Colon (tissue), 2 donors: ENCODE results near the gene BPIFA3.
"Not testable (repeated sequence)": the region's sequence is repeated elsewhere in the genome, so short reads cannot be mapped to it uniquely, and the experiment has no call there.

ENCODE experiments used
- FAIRE-seq: peaks from 2 replicates; lab custom pipeline; 2012; peaks lifted over from hg19 to GRCh38; lab: Jason Lieb, UNC
- donor health status: control.
- donor health status: control.

BPIFA3 gene

DNA sequence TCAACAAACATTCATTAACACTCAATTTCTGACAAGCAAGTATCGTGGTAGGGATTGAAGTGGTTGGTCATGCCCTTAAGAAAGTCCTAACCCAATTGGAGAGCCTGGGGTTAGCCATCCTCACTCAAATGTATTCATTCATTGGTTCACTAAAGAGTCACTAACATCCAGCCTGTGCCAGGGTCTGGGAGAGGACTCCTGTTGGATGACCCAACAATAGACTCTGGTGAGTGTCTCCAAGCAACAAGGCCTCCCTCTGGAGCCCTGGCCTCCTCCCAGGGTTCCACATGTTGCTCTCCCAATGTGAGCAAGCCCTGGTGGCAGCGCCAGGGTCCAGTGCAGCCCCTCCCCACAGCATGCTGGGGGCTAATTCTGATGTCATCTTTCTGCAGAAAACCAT lies at the start of gene BPIFA3:
Gene BPIFA3, plus strand, starts transcription at position 301 of the 400 bp plus-strand sequence. CDS start 185 bp downstream, outside the sequence.
- FAIRE-seq, result no peak

DNA sequence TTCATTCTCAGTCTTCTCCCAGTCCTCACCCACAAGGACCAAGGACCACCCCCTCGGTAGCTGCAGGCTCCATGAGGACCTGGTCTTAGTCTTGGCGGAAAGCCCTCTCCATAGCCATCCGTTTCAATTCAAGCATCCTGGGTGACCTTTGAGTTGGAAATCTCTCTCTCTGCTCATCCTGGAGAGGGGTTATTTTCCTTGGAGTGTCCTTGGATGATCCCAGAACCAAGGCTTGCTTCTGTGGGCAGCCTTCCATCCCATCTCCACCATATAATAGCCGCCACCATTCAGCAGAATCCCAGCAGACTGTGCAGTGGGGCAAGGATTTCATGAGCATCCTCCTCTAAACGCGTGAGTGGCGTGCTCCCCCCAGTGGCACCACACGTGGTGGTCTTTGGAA lies 49.3 kb upstream of the BPIFA3 start, which contains the start of gene BPIFA2:
Gene BPIFA2, plus strand, starts transcription at position 301 of the 400 bp plus-strand sequence. CDS start 987 bp downstream, outside the sequence.
- no peak for FAIRE-seq

DNA sequence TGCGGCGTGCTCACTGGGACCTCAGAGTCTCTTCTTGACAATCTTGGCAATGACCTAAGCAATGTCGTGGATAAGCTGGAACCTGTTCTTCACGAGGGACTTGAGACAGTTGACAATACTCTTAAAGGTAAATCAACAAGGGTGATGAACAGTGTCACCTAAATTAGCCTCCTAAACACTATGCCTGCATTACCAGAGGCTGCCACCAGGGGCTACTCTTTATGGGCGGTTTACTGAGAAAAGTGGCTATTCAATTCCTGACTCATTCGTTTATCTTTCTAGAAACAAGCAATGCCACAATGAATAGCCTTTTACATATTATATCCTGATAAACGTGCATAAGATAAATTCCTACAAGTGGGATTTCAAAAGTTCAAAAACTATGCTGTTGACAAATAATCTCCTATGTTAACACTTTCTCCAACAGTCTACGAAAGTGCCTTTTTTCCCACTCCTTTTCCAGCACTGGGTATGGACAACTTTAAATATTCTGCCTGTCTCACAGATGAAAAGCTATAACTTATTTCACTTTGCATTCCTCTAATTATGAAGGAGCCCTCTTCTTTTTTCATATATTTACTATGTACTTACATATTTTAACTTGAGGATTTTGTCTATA lies 47.9 kb upstream of the BPIFA3 start:
- FAIRE-seq, result no peak

DNA sequence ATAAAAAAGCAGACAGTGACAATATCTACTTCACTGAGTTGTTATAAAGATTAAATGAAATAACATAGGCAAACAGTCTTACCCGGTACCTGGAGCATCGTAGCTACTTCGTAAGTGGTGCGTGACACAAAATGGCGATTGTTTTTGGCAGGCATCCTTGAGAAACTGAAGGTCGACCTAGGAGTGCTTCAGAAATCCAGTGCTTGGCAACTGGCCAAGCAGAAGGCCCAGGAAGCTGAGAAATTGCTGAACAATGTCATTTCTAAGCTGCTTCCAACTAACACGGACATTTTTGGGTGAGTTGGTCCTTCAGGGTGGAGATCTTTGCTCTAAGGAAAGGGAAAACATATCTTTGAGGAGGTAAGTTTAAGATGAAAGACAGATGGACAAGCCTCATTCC lies 44.4 kb upstream of the BPIFA3 start:
- no peak for FAIRE-seq

DNA sequence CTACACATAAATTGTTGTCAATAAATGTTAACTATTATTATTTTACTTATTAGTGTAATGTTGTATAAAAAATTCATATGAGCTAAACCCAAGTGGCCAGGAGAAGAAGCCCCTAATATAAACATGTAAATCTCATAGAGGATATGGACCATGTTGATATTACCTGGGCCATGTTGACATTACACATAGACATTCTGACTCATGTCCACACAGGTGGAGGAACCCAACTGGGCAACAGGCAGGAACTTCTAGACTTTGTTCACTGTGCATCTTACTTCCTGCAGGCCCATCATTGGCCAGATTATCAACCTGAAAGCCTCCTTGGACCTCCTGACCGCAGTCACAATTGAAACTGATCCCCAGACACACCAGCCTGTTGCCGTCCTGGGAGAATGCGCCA lies 42.0 kb upstream of the BPIFA3 start:
- no peak for FAIRE-seq

DNA sequence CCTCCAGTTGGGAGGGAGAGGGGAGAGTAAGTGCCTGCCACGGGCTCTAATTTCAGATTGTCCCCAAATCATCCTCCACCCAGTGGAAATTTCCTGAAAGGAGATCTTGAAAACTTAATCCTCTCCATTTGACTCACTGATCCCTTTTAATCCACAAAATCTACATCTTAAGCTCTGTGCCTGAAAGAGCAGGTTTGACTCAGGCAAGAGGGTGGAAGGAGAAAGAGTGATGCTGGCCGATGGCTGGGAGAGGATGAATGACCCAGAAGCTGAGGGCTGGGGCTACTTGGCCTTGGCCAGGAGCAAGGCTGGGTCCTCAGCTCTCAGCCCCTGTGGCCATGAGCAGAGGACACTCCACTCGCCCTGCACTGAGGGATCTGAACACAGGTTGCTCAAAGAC lies 41.1 kb upstream of the BPIFA3 start:
- no peak for FAIRE-seq

DNA sequence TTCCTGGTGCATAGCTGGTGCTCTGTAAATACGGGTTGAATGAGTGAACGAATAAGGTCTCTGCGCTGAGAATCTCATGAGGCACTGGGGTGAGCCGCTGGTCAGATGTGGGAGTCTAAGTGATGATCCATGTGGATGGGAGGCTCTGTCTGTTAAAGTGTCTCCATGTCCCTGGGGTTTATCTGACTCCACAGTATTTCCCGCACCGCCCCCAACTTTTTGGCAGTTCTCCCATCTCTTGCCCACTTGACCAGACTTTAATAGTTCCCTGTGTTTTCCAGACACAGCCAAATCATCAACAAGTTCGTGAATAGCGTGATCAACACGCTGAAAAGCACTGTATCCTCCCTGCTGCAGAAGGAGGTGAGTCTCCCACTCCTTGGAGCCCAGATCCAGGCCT lies 39.3 kb upstream of the BPIFA3 start:
- FAIRE-seq, result no peak

DNA sequence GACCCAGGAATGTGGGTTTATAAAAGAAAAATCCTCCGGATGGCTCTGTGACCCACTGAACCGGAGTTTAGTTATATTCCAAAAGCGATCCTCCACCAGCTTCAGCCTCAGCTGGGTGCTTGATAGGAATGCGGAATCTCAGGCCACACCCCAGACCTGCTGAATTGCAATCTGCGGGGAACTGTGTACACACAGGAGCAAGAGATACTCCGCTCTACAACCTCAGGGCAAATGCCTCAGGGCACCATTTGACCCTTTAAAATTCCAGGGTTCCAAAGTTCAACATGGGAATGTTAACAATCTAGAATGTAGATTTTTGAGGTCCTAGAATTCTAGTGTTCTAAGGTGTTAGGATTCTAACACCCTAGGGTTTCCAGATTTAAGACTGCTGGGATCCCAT lies 38.4 kb upstream of the BPIFA3 start:
- FAIRE-seq, result no peak

DNA sequence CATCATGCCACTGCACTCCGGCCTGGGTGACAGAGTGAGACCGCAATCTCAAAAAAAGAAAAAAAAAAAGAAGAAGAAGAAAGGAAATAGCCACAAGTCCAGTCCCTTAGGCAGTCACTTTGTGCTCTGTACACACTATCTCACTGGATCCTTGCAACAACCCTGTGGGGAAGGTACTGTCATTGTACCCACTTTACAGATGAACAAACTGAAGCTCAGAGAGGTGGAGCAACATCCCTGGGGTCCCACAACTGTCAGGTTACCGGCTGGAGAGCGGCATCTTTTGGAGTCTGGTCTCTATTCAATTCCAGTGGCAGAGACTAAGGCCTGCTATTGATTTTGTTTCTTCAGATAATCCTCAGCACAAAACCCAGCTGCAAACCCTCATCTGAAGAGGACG lies 37.0 kb upstream of the BPIFA3 start:
- no peak for FAIRE-seq

DNA sequence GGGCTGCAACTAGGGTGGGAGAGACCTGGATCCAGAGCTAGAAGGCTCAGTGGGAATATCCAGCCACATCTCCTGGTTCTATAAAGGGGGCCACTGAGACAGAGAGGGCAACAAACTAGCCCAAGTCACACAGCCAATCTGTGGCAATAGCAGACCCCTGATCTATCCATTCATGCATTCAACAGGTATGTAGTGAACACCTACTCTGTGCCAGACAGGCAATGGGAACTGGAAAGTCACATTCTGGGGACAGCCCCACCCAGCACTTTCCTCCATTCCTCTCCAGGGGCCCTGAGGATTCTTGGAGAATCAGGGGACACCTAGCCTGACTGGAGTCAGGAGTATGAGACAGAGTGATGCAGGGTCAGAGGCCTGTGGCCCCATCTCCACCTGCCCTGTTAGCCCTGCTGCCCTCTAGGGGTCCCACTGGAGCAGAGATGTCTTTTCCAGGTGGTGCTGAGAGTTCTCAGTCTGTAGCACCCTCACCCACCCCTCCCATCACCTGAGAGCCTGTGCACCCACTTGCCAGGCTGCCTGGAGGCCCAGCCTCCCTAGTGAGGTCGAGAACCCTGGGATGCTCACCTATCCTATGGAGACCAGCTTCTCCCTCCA lies 35.6 kb upstream of the BPIFA3 start:
- no peak for FAIRE-seq

DNA sequence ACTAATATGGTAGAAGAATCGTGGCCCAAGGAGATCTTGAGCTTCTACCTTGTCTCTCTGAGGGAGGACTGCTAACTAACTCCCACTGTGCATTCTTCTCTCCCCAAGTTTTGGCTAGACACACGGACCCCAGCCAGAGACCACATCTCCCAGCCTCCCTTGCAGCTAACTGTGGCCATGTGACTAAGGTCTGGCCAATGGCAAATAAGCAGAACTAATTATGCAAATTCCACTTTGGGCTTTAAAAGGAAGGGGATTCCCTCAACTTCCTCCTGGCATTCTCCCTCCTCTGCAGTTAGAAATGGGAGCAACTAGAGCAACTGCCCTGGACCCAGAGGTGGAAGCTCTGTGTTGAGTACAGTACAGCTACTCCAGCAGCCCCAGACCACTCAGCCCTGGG lies 33.8 kb upstream of the BPIFA3 start:
- no peak for FAIRE-seq

DNA sequence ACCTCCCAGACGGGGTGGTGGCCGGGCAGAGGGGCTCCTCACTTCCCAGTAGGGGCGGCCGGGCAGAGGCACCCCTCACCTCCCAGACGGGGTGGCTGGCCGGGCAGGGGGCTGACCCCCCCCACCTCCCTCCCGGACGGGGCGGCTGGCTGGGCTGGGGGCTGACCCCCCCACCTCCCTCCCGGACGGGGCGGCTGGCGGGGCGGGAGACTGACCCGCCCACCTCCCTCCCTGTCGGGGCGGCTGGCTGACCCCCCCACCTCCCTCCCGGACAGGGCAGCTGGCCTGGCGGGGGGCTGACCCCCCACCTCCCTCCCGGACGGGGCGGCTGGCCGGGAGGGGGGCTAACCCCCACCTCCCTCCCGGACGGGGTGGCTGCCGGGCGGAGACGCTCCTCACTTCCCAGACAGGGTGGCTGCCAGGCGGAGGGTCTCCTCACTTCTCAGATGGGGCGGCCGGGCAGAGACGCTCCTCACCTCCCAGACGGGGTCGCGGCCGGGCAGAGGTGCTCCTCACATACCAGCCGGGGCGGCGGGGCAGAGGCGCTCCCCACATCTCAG lies 32.0 kb upstream of the BPIFA3 start:
- not testable (repeated sequence) for FAIRE-seq

DNA sequence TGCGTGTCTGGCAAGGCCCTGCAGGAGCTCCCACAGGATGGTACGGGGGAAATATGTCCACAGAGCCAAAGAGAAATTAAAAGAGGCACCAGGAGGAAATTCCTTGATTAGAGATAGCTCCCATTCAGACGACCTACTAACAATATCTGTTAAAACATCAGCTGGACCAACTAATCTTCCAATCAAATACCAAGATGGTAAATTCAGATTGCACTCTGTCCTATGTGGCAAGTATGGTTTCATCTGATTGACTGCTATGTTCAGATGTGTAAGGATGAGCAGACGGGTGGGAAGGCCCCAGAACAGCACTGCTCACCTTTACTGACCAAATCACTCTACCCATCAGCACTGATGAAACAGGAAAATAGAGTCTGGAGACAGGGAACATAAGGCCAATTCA lies 29.7 kb upstream of the BPIFA3 start:
- no peak for FAIRE-seq

DNA sequence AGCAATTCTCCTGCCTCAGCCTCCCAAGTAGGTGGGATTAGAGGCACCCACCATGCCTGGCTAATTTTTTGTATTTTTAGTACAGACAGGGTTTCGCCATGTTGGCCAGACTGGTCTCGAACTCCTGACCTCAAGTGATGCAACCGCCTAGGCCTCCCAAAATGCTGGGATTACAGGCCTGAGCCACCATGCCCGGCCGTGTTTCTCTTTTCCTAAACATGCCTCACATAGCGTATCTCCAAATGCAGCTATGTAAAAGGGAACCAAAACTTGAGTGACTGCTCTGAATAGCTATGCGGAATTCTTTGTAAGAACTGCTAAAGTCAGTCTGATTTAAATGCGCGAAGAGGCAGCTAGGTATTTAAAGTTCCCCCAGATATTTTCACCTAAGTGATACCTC lies 28.7 kb upstream of the BPIFA3 start:
- FAIRE-seq, result no peak

DNA sequence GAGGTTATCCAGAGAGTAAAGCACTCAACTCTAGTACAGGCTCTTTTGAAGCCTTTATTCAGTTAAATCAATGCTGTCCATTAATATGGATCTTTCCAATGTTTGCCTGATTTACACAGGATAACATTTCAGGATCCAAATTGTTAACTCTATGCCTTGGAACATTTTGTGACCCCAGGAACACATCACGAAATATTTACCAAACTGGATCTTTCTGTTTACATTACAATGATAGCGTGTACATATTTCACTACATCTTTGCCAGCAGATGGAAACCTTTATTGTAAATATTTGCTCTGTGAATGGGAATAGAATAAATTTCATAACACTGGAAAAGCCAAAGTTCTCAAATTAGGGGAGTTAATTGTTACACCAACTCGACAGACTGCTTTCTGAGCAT lies 25.7 kb upstream of the BPIFA3 start:
- no peak for FAIRE-seq

DNA sequence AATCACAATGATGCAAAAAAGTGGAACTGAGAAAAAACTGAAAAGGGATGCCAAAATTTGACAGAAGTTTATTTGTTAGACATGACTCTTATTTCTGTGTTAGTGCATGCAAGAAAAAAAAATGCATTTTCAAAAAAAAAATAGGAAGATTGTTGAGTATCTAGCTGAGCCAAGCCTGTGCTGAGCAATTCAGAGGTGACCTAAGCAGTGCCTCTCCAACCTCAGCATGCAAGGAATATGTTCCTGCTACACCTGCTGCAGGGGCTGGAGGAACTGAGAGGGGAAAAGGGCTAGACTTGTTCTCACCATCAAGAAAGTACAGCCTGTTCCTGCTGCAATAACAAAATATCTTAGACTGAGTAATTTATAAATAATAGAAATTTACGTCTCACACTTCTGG lies 25.2 kb upstream of the BPIFA3 start:
- FAIRE-seq, result no peak

DNA sequence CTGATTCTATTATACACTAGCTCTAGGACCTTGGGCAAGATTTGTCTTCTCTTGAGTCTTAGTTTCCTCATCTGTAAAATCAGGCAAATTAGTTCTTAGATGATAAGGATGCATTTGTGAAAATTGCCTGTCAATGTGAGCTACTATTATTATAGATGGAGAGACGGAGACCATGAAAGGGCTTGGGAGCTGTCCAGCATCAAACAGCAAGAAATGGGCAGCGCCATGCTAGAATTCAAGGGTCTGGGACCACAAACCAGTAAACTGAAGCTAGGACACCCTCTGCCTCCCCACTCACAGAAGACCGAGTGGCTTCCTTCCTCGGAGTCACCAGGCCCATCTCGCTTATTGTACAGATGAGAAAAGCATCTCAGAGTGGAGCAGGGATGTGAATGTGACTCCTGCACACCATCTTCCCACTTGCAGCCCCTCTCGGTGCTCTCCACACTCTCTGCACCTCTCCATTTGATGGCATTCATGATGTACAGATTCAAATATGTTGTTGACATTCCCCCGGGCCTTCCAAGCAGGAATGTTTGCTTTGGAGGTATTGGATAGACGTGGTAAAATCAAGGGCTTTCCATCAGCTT lies 24.1 kb upstream of the BPIFA3 start:
- no peak for FAIRE-seq

DNA sequence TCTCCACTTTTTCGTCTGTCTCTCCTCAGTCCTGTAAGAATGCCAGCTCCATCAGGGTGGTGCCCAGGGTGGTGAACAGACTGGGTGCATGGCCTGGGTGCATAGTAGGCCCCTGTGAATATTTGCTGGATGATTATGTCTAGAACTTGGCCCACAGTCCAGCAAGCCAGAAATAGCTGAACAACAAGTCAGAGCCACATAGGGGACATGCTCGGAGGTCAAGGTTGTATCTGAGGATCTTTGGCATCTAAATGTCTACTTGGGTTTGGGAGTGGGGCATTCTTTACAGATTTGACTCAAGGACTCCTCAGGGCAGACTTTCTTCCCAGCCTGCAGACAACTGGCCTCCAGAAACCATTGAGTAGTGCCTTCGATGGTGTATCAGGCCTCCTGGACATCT lies 18.1 kb upstream of the BPIFA3 start:
- FAIRE-seq, result no peak

DNA sequence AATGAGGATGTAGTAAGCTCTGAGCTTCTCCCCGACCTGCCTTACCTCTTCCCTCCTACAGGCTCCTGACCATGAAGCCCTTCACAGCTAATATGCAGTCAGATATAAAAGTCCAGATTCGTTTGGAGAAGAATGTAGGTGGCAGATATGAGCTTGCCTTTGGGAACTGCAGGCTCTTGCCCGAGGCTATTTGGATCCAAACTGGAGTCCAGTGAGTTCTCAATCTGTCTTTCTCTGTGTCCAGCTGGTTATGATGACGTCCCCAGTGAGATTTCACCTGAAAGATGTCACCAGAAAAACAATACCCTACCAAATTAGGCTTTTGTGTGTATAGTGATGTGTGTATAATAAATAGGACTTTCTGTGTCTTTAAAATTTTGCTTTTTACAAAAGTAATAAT lies 14.7 kb upstream of the BPIFA3 start:
- no peak for FAIRE-seq

DNA sequence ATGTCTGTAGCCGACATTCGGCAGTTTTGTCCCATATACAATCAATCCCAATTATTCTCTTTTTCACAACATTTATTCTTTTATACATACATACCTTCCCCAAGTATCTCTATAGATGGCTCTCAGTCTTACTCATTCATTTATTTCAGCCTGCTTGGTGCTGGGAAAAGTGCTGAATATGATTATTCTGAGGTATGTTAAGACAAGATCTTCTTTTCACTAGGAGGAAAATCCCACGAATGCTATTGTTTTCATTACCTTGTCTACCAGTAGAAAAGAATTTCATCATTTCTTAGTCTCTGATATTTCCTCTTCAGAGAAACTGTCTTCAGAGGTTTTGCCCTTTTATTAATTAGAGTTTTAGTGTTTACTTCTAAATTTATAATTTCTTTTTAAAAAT lies 13.7 kb upstream of the BPIFA3 start:
- FAIRE-seq, result no peak

DNA sequence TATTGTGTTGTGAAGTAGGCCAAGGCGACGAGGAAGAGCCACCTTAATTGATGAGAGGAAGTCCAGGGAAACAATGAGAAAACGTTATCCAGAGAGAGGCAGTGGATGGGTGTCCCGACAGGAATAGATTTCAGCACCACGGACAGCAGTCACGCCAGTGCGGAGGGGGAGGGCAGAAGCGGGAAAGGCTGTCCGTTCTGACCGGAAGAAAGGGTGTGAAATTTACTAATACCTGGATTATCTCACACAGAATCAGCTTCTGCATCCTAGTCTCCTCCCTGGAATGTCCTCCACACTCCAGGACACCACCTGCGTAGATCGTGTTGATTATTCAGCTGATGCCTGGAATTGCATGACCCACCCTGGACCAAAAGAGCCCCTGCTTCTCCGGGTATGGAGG lies 7.4 kb upstream of the BPIFA3 start:
- no peak for FAIRE-seq

DNA sequence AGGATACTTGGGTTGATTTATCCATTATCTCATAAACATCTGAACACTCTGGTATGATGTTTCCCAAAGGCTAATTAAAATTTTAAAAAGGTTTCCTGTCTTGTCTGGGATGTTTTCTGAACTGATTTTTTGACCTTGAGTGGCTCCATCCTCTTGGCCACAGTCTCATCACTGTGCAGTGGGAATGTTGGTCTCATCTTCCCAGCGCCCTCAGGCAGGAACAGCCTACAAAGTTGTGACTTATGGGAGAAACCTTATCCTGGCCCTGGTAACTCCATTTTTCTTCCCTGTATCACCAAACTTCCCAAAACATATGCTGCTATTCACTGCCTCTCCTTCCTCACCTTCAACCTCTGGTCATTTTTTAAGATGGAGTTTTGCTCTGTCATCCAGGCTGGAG lies 6.8 kb upstream of the BPIFA3 start:
- no peak for FAIRE-seq

DNA sequence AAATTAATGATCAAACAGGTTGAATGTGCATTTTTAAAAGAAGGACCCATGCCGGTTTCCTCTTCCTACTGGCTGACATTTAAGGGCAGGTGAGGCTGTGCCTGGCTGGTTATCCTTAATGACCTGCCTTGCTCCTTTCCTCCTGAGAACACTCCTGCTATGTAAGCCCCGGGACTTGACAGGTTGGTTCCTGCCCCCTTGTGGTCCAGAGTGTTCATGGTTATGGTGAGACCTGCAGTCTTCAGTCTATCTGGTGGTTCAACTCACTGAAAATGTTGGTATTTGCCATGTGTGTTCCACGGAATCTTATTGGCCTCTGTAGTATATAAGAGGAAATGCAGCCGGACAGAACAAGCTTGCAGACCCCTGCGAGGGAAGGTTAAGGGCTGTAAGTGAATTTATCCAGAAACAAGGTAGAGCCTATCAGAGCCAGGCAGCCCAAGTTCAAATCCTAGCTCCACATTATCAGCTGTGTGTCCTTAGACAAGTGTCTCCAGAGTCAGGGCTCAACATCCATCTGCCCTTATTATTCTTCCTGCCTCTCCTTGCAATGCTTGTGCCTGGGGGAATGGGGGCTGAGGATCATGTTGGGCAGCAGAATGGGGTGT lies 5.2 kb upstream of the BPIFA3 start:
- no peak for FAIRE-seq
